ENCODE measurements around the gene MAN1C1.

- TF ChIP-seq, protein P1, sequence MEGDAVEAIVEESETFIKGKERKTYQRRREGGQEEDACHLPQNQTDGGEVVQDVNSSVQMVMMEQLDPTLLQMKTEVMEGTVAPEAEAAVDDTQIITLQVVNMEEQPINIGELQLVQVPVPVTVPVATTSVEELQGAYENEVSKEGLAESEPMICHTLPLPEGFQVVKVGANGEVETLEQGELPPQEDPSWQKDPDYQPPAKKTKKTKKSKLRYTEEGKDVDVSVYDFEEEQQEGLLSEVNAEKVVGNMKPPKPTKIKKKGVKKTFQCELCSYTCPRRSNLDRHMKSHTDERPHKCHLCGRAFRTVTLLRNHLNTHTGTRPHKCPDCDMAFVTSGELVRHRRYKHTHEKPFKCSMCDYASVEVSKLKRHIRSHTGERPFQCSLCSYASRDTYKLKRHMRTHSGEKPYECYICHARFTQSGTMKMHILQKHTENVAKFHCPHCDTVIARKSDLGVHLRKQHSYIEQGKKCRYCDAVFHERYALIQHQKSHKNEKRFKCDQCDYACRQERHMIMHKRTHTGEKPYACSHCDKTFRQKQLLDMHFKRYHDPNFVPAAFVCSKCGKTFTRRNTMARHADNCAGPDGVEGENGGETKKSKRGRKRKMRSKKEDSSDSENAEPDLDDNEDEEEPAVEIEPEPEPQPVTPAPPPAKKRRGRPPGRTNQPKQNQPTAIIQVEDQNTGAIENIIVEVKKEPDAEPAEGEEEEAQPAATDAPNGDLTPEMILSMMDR (conservative IDR thresholded peaks at IDR 0.05 in 1 of 2, IDR thresholded peaks at IDR 0.05 in 1 of 2; ENCODE audit: extremely low read depth in 1 of 2, insufficient read depth in 1 of 2, low read depth in 1 of 2, low read length in 2 of 2): no peak
- no peak for TF ChIP-seq EZH2 (IDR thresholded peaks at IDR 0.05; ENCODE audit: borderline replicate concordance, low read length)
These were observed 81.0 kb downstream of the MAN1C1 start for GRCh38 chr1:25697435-25698217.
